Measurements from ENCODE around the gene LST1.

Gene LST1

DNA sequence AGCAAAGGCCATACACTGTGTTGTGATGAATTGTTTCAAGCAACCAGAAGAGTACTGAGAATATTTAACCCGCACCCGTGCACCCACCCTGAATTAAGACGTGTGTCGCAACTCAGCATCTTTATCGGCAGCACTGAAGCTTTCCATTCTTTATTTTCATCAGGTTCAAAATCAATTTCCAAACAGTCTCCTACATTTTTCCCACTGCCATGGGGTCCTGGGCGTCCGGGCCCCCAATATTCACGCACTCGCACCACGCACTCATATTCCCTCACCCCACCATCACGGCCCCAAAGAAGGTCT lies 5.7 kb upstream of the LST1 start:
- H3K27me3 ChIP-seq, result no peaks in the 10 kb centered on the region
- TF ChIP-seq, protein P1, sequence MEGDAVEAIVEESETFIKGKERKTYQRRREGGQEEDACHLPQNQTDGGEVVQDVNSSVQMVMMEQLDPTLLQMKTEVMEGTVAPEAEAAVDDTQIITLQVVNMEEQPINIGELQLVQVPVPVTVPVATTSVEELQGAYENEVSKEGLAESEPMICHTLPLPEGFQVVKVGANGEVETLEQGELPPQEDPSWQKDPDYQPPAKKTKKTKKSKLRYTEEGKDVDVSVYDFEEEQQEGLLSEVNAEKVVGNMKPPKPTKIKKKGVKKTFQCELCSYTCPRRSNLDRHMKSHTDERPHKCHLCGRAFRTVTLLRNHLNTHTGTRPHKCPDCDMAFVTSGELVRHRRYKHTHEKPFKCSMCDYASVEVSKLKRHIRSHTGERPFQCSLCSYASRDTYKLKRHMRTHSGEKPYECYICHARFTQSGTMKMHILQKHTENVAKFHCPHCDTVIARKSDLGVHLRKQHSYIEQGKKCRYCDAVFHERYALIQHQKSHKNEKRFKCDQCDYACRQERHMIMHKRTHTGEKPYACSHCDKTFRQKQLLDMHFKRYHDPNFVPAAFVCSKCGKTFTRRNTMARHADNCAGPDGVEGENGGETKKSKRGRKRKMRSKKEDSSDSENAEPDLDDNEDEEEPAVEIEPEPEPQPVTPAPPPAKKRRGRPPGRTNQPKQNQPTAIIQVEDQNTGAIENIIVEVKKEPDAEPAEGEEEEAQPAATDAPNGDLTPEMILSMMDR (IDR thresholded peaks at IDR 0.05), result no peak
- peak overlapping the region; percentile 96 for H3K27ac ChIP-seq
- peaks cover 68 to 72% of the 10 kb centered on the region in 2 experiments for H3K4me1 ChIP-seq (ENCODE audit: control insufficient read depth in 1 of 2, insufficient read depth in 1 of 2, low read depth in 1 of 2, low read length in 1 of 2)
- peak overlapping the region; percentile 92 to 94 for H3K4me3 ChIP-seq (ENCODE audit: low read depth in 1 of 2, low read length in 1 of 2)
- peaks cover 15% of the 10 kb centered on the region for H3K36me3 ChIP-seq
- H3K9me3 ChIP-seq, result no peaks in the 10 kb centered on the region

DNA sequence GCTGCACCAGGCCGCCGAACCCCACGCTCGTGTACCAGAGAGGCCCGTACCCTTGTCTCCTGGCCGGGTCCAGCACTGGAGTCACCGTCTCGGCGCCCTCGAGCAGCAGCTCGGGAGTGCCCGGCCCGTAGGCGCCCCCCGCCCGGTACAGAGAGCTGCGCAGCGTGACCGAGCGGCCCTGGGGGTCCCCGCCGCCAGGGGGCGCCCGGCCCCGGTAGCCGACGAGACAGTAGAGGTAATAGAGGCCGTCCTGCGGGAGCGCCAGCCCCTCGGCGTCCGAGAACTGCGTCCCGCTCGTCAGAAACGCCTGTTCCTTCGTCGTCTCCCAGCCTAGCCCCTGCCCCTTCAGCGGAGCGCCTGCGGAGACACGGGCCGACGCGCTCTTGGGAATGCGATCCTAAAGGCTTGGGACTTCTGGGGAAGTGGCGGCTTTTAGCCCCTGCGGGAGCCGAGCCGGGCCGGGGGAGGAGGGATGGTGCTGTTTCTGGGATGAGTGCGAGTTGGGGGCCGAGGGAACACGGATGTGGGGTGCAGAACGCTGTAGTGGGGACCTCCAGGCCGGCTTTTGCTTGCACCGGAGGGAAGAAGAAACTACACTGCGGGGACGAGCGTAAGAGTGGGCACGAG lies 5.2 kb upstream of the LST1 start:
- Histone ChIP-seq H3K4me1 (ENCODE audit: control insufficient read depth in 1 of 2, insufficient read depth in 1 of 2, low read depth in 1 of 2, low read length in 1 of 2) (peaks cover 68 to 72% of the 10 kb centered on the region in 2 experiments), H3K36me3 (peaks cover 15% of the 10 kb centered on the region), H3K4me3 (ENCODE audit: low read depth in 1 of 2, low read length in 1 of 2) (peak overlapping the region; percentile 92 to 94), H3K27ac (peak overlapping the region; percentile 96), H3K27me3 (no peaks in the 10 kb centered on the region), H3K9me3 (no peaks in the 10 kb centered on the region)
- TF ChIP-seq, protein P1 (IDR thresholded peaks at IDR 0.05), result peak; percentile 94

DNA sequence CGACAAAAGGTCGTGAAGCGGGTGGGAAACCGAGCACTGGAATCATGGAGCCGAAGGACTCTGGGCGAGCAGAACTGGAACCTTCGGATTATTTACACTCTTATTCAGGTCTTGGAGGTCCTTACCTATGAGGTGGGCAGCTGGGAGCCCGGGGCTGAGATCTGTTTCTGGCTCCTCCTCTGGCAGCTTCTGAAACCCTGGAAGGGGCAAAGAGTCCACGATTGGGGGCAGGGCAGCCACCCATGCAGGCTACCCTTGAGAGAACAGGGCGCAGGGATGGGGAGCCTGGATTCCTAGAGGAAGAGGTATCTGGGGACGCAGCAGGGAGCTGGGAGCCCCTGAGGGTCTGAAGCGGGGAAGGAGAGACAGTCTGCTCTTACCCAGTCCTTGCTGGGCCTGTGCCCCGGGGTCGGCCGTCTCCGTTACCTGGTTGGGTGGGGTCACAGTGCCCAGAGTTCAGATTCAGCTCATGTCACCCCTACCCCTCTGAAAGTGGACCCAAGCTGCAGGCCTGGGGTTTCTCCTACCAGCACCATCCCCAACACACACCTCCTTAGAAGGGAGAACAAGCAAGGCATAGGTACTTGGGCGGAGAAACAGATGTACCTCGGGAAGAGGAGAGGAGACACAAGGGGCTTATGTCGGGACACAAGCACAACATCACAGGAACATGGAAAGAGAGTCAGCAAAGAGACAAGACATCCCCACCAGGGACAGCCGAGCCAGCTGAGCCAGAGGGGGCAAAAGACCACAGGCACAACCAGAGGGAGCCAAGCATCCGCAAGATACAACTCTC lies 4.4 kb upstream of the LST1 start:
- Histone ChIP-seq H3K4me1 (ENCODE audit: control insufficient read depth in 1 of 2, insufficient read depth in 1 of 2, low read depth in 1 of 2, low read length in 1 of 2) (peaks cover 68 to 72% of the 10 kb centered on the region in 2 experiments), H3K27ac (peak overlapping the region; percentile 96), H3K9me3 (no peaks in the 10 kb centered on the region), H3K27me3 (no peaks in the 10 kb centered on the region), H3K4me3 (ENCODE audit: low read depth in 1 of 2, low read length in 1 of 2) (peak overlapping the region; percentile 92 to 94), H3K36me3 (peaks cover 15% of the 10 kb centered on the region)
- TF ChIP-seq, protein P1 (IDR thresholded peaks at IDR 0.05), result no peak

DNA sequence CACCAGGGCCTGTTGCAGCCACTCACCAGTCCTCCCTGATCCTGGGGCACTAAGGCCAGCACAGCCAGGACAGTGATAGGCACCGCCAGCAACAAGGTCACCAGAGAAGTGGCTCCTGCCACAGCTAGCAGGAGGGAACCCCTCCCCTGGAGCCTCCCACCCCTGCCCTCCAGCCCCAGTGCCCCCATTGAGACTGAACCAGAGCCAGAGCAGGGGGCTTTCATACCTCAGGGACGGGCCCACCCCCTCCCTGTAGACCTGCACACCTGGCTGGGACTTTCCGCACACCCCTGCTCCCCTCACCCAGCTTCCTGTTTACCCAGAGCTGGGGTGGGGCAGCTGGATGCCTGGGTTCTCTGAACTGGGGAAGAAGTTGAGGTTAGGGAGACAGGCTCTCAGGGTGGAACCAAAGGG lies 3.8 kb upstream of the LST1 start, which contains the start of gene LTB:
Gene LTB (minus strand): TSS at position 195 of the 414 bp plus-strand sequence. CDS start 7 bp downstream, at position 188.
- Histone ChIP-seq H3K4me1 (ENCODE audit: control insufficient read depth in 1 of 2, insufficient read depth in 1 of 2, low read depth in 1 of 2, low read length in 1 of 2) (peaks cover 68 to 69% of the 10 kb centered on the region in 2 experiments), H3K27ac (peak within 1 kb of the TSS; percentile 96)

DNA sequence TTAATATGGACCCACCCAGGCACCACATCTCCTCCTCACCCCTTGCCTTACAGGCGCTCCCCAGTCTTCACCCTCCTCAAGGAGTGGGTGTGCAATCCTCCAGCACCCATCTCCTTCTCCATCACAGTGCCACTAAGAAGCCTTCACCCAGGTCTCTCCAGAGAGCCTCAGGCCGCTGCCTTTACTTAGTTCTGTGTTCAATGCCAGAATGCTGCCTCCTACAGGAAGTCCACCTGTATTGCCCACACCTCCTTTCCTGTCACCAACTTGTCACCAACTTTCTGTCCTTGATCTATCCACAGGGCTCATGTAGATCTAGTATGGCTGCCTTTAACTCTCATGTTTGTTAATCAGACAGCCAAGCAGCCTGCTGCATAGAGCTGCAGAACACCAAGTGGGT lies 586 bp upstream of the LST1 start:
- peaks cover 26% of the 10 kb centered on the region for H3K36me3 ChIP-seq
- H3K4me3 ChIP-seq (ENCODE audit: low read depth in 1 of 2, low read length in 1 of 2), result peak overlapping the region; percentile 78 to 94
- peak overlapping the region; percentile 96 for H3K27ac ChIP-seq
- H3K4me1 ChIP-seq (ENCODE audit: control insufficient read depth in 1 of 2, insufficient read depth in 1 of 2, low read depth in 1 of 2, low read length in 1 of 2), result peaks cover 78 to 84% of the 10 kb centered on the region in 2 experiments
- H3K27me3 ChIP-seq, result no peaks in the 10 kb centered on the region
- no peaks in the 10 kb centered on the region for H3K9me3 ChIP-seq
- TF ChIP-seq, protein P1 (IDR thresholded peaks at IDR 0.05), result peak; percentile 59

More for the DNA sequence above, 3.8 kb upstream of the LST1 start, which contains the start of gene LTB:
- H3K9me3 ChIP-seq, result no peaks in the 10 kb centered on the region
- peak within 1 kb of the TSS; percentile 92 to 94 for H3K4me3 ChIP-seq (ENCODE audit: low read depth in 1 of 2, low read length in 1 of 2)
- TF ChIP-seq, protein P1 (IDR thresholded peaks at IDR 0.05), result no peak
- no peaks in the 10 kb centered on the region for H3K27me3 ChIP-seq
- H3K36me3 ChIP-seq, result peaks cover 11% of the 10 kb centered on the region
